CD4-positive, alpha-beta memory T cell (primary cell): ENCODE measurements around the gene DCAF8. TPM values are rescaled to one million over a fixed set of nuclear protein-coding genes. Genes with fewer than 3 reads are reported as not detected.

Experiments
- CTCF ChIA-PET: fragments of 350-600 bp; sonication (Branson Sonifier 250); formaldehyde crosslinking; loops from one replicate; lab custom pipeline; 2021; ENCODE audit warnings: inconsistent platforms; ENCODE audit not compliant: partially characterized antibody; lab: Charles Lee
- POLR2A ChIA-PET: fragments of 350-600 bp; sonication (Branson Sonifier 250); formaldehyde crosslinking; loops from one replicate; lab custom pipeline; 2021; ENCODE audit not compliant: partially characterized antibody; lab: Charles Lee
- DNase-seq, 5 donors: peaks; one replicate each; pipeline versions ENCODE4 v3.0.0 to v3.0.0-alpha.2; 2020 to 2022; ENCODE audit warnings: mixed read lengths in 1 of 5
- H3K27ac ChIP-seq: one replicate; pipeline ENCODE4 v1.7.0; 2013; ENCODE audit warnings: low read depth, low read length
- H3K27me3 ChIP-seq: 2 replicates; pipeline ENCODE4 v1.7.0; 2013; ENCODE audit warnings: mild to moderate bottlenecking, low read length, moderate library complexity; ENCODE audit not compliant: insufficient read depth
- H3K36me3 ChIP-seq: 2 replicates; pipeline ENCODE4 v1.7.0; 2013; ENCODE audit warnings: mild to moderate bottlenecking, low read length, moderate library complexity; ENCODE audit not compliant: insufficient read depth
- H3K4me1 ChIP-seq: 2 replicates; pipeline ENCODE4 v1.7.0; 2013; ENCODE audit warnings: mild to moderate bottlenecking, low read length, moderate library complexity; ENCODE audit not compliant: insufficient read depth
- H3K4me3 ChIP-seq, 2 donors: one replicate each; pipeline ENCODE4 v1.7.0; 2013; ENCODE audit warnings: low read length in 2 of 2, mild to moderate bottlenecking in 1 of 2
- H3K9me3 ChIP-seq, 2 donors: one replicate each; pipeline ENCODE4 v1.7.0; 2013; ENCODE audit warnings: low read length in 2 of 2, control low read depth in 1 of 2; ENCODE audit not compliant: control insufficient read depth in 1 of 2
- H3K27ac Mint-ChIP-seq, 7 donors: one replicate each; pipeline ENCODE4 v1.8.0; 2020 to 2021; ENCODE audit warnings: mixed read lengths in 7 of 7, mild to moderate bottlenecking in 6 of 7, inconsistent platforms in 3 of 7, moderate library complexity in 3 of 7
- H3K27me3 Mint-ChIP-seq, 2 donors: one replicate each; pipeline ENCODE4 v1.8.0; 2020 to 2021; ENCODE audit warnings: mixed read lengths in 2 of 2
- H3K36me3 Mint-ChIP-seq, 2 donors: one replicate each; pipeline ENCODE4 v1.8.0; 2020 to 2021; ENCODE audit warnings: mixed read lengths in 2 of 2, inconsistent platforms in 1 of 2, mild to moderate bottlenecking in 1 of 2
- H3K4me1 Mint-ChIP-seq, 4 donors: one replicate each; pipeline ENCODE4 v1.8.0; 2020 to 2021; ENCODE audit warnings: mixed read lengths in 4 of 4, mild to moderate bottlenecking in 1 of 4
- H3K4me3 Mint-ChIP-seq, 8 donors: one replicate each; pipeline ENCODE4 v1.8.0; 2020 to 2021; ENCODE audit warnings: mixed read lengths in 8 of 8, mild to moderate bottlenecking in 7 of 8, moderate library complexity in 6 of 8, inconsistent platforms in 3 of 8
- H3K9me3 Mint-ChIP-seq, 8 donors: one replicate each; pipeline ENCODE4 v1.8.0; 2020 to 2021; ENCODE audit warnings: mixed read lengths in 8 of 8, mild to moderate bottlenecking in 5 of 8, inconsistent platforms in 3 of 8, moderate library complexity in 1 of 8
- intact Hi-C: fragments of 100-400 bp; cut with micrococcal nuclease; formaldehyde crosslinking; loops from one replicate; pipeline ENCODE4 v1.15.1; 2023
- polyA plus RNA-seq, 2 donors: library from polyadenylated mRNA; unstranded; fragments of 300-500 nt; fragmentation: Illumina TruSeq; gene quantifications; one replicate each; pipeline ENCODE4 v1.2.3, GENCODE V29; 2021
- total RNA-seq, 2 experiments: library from RNA; stranded (reverse); gene quantifications; one replicate each; pipeline ENCODE4 v1.2.3, GENCODE V29; 2021

The DCAF8 gene
- total and polyA plus RNA-seq, 4 experiments from 2014 or later: 57.5 to 223 (median 139) TPM

DNA sequence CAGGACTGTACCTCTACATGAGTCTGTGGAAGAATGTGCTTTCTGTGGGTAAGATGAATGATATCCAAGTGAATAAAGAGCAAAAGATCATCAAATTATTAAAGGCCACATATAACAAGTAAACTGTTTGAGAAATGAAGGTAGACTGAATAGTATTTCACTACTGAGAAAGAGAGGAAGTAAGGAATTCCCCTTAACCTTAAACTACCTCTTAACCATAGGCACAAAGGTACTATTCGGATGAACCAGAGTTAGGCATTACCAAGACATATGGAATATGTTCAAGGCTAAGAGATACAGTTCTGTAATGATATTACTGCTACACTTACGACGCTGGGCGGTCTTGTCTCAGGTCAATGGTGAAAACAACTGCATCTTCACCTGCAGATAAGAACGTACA, 25.5 kb downstream of the DCAF8 start:
- Mint-ChIP-seq H3K9me3 (no peaks in the 10 kb centered on the region), H3K4me3 (no peak overlapping the region), H3K27me3 (no peaks in the 10 kb centered on the region), H3K4me1 (peaks cover 11 to 20% (median 15%) of the 10 kb centered on the region in 4 donors), H3K36me3 (peaks cover 45 to 76% of the 10 kb centered on the region in 2 donors), H3K27ac (peak overlapping the region in 1 of 7 donors; percentile 25)
- H3K4me3 ChIP-seq: no peak overlapping the region
- peaks cover 46% of the 10 kb centered on the region for H3K36me3 ChIP-seq
- no peak for DNase-seq
- intact Hi-C loops: no loop called here
- H3K27me3 ChIP-seq: no peaks in the 10 kb centered on the region
- H3K27ac ChIP-seq: no peak overlapping the region
- peaks cover 6% of the 10 kb centered on the region for H3K4me1 ChIP-seq
- no peaks in the 10 kb centered on the region for H3K9me3 ChIP-seq
- CTCF ChIA-PET: interaction anchor here (1.6 to 2.9 kb wide), 2 partner anchors 15 to 55 kb away, joined by 5 to 16 read pairs; no protein-coding TSS in a partner anchor
- POLR2A ChIA-PET: no interaction called here

DNA sequence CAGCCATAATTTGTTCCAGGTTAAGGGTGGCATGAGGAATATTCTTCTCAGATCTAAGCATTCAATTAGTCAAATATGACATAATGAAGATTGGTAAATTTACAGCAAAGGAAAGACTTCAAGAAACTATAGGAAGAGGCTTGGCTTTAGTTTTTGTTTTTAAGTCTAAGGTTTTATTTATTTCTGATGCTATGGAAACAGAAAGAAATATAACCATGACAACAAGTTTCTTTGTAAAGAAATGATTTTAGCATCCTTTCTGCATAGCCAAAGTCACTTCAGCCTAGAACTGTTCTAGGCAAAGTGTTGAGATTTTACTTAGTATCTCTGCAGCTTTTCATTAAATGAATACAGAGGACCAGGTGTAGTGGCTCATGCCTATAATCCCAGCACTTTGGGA, 29.4 kb downstream of the DCAF8 start:
- Mint-ChIP-seq H3K27me3 (no peaks in the 10 kb centered on the region), H3K36me3 (peaks cover 46 to 78% of the 10 kb centered on the region in 2 donors), H3K27ac (peak overlapping the region in 5 of 7 donors; percentile 10 to 65 (median 49)), H3K4me1 (peaks cover 10 to 14% (median 12%) of the 10 kb centered on the region in 4 donors), H3K4me3 (no peak overlapping the region), H3K9me3 (no peaks in the 10 kb centered on the region)
- intact Hi-C loops: no loop called here
- ChIA-PET POLR2A (interaction anchor here (0.7 to 1.1 kb wide), 2 partner anchors 27 to 29 kb away, joined by 3 read pairs; partner anchors contain the start of gene DCAF8), CTCF (interaction anchor here (0.7 to 4.8 kb wide), 5 partner anchors 10 to 100 kb away, joined by 3 to 26 read pairs (median 5); no protein-coding TSS in a partner anchor)
- Histone ChIP-seq H3K36me3 (peaks cover 56% of the 10 kb centered on the region), H3K27me3 (no peaks in the 10 kb centered on the region), H3K4me1 (peaks cover 6% of the 10 kb centered on the region), H3K4me3 (no peak overlapping the region), H3K27ac (no peak overlapping the region), H3K9me3 (no peaks in the 10 kb centered on the region)
- DNase-seq: peak in 3 of 5 donors; percentile 5 to 12 (median 6)

DNA sequence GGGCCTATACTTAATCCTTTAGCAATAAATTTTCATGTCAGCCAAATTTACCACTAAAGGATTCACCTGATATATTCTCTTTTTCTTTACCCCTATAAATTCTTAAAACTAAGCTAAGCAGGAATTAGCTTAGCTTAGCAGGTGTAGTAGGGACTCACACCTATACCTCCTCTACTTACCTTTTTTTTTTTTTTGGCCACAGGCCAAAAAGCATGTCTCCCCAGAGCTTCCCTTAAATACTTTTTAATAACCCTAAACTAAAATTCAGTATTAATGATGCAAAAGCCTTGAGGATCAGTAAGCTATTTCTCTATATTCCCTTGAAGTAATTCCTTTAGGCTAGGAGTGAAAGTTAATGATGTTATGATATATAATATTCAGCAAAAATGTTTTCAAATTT, 33.9 kb downstream of the DCAF8 start:
- H3K27ac Mint-ChIP-seq: peak overlapping the region in 2 of 7 donors; percentile 38 to 79
- H3K36me3 Mint-ChIP-seq: peaks cover 52 to 58% of the 10 kb centered on the region in 2 donors
- H3K9me3 Mint-ChIP-seq: no peaks in the 10 kb centered on the region
- ChIA-PET CTCF (interaction anchor here (0.7 to 3.1 kb wide), 8 partner anchors 9 to 221 kb away, joined by 3 to 14 read pairs (median 3); no protein-coding TSS in a partner anchor), POLR2A (interaction anchor here (0.9 to 1.1 kb wide), 3 partner anchors 33 to 64 kb away, joined by 3 read pairs; no protein-coding TSS in a partner anchor)
- H3K36me3 ChIP-seq: peaks cover 76% of the 10 kb centered on the region
- no peaks in the 10 kb centered on the region for H3K27me3 ChIP-seq
- H3K4me1 ChIP-seq: no peaks in the 10 kb centered on the region
- no peak overlapping the region for H3K4me3 Mint-ChIP-seq
- no peaks in the 10 kb centered on the region for H3K27me3 Mint-ChIP-seq
- DNase-seq: no peak
- H3K4me3 ChIP-seq: no peak overlapping the region
- H3K4me1 Mint-ChIP-seq: peaks cover 0 to 9% (median 4%) of the 10 kb centered on the region in 4 donors
- no peaks in the 10 kb centered on the region for H3K9me3 ChIP-seq
- H3K27ac ChIP-seq: no peak overlapping the region
- intact Hi-C loops: no loop called here

DNA sequence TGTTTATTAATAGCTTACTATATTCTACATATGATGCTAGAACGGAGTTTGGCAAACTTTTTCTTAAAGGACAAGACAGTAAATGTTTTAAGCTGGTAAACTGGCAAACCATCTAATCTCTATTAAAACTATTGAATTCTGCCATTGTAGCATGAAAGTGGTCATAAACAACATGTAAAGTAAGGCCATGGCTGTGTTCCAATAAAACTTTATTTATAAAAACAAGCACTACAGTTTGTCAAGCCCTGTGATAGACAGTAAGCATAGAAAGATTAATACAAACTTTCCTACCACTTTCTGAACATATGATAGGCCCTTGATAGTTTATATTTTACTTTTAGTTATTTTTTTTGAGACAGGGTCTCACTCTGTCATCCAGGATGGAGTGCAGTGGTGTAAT, 34.8 kb downstream of the DCAF8 start:
- CTCF ChIA-PET: interaction anchor here (1.0 to 3.1 kb wide), 3 partner anchors 18 to 64 kb away, joined by 3 to 14 read pairs (median 3); no protein-coding TSS in a partner anchor

DNA sequence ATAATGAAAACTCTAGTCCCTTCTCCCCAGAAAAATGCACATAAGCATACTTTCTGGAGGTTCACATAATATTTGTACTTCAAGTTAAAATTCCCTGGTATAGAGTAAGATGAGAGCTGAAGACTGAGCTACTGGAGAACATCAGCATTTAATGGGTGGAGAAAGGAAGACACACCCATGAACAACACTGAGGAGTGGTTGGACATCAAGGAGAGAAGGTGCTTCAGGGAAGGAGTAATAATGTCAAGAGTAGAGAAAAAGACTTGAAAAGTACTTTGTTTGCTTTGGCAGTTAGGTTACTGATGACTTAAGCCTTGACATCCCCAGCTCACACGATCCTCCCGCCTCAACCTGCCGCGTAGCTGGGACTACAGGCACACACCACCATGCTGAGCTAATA, 35.3 kb downstream of the DCAF8 start:
- CTCF ChIA-PET: interaction anchor here (0.9 to 1.0 kb wide), 2 partner anchors 25 to 142 kb away, joined by 3 read pairs; no protein-coding TSS in a partner anchor
- Histone ChIP-seq H3K4me1 (no peaks in the 10 kb centered on the region), H3K4me3 (no peak overlapping the region), H3K9me3 (no peaks in the 10 kb centered on the region), H3K27me3 (no peaks in the 10 kb centered on the region), H3K27ac (no peak overlapping the region), H3K36me3 (peaks cover 90% of the 10 kb centered on the region)
- Mint-ChIP-seq H3K36me3 (peaks cover 61 to 63% of the 10 kb centered on the region in 2 donors), H3K4me3 (no peak overlapping the region), H3K4me1 (no peaks in the 10 kb centered on the region), H3K9me3 (no peaks in the 10 kb centered on the region), H3K27ac (peak overlapping the region in 1 of 7 donors; percentile 22), H3K27me3 (no peaks in the 10 kb centered on the region)
- DNase-seq: no peak
- POLR2A ChIA-PET: interaction anchor here (0.5 to 1.1 kb wide), 2 partner anchors 9 to 64 kb away, joined by 3 read pairs; no protein-coding TSS in a partner anchor
- intact Hi-C loops: no loop called here

More for the DNA sequence above, 34.8 kb downstream of the DCAF8 start:
- no peak overlapping the region for H3K4me3 ChIP-seq
- Mint-ChIP-seq H3K4me3 (no peak overlapping the region), H3K9me3 (no peaks in the 10 kb centered on the region), H3K27ac (no peak overlapping the region), H3K27me3 (no peaks in the 10 kb centered on the region), H3K36me3 (peaks cover 55 to 60% of the 10 kb centered on the region in 2 donors), H3K4me1 (peaks cover 0 to under 1% (median 0%) of the 10 kb centered on the region in 4 donors)
- H3K4me1 ChIP-seq: no peaks in the 10 kb centered on the region
- no peak for DNase-seq
- intact Hi-C loops: no loop called here
- no peak overlapping the region for H3K27ac ChIP-seq
- H3K9me3 ChIP-seq: no peaks in the 10 kb centered on the region
- no peaks in the 10 kb centered on the region for H3K27me3 ChIP-seq
- H3K36me3 ChIP-seq: peaks cover 85% of the 10 kb centered on the region
- POLR2A ChIA-PET: interaction anchor here (1.1 kb wide), 1 partner anchor 64 kb away, joined by 3 read pairs; no protein-coding TSS in a partner anchor

DNA sequence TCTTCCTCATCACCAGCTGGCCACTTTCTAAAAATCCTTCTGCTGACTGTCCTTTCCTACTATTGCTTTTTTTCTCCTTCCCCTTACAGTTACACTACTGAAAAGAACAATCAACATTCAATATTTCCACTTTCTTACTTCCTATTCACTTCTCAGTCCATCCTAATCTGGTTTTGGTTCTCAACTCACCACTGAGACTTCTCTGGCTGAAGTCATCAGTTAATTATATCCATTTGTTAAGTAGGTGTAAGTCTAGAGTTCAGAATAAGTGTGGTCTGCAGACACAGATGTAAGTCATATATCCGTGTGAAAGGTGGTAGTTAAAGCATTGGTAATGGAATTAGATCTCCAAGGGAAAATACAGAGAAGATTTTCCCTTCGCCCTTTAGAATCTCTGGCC, 35.7 kb downstream of the DCAF8 start:
- POLR2A ChIA-PET: interaction anchor here (0.5 kb wide), 1 partner anchor 9 kb away, joined by 3 read pairs; no protein-coding TSS in a partner anchor
- CTCF ChIA-PET: interaction anchor here (0.9 to 1.0 kb wide), 2 partner anchors 25 to 141 kb away, joined by 3 read pairs; no protein-coding TSS in a partner anchor
- Mint-ChIP-seq H3K27me3 (no peaks in the 10 kb centered on the region), H3K4me3 (no peak overlapping the region), H3K27ac (no peak overlapping the region), H3K9me3 (no peaks in the 10 kb centered on the region), H3K4me1 (no peaks in the 10 kb centered on the region), H3K36me3 (peaks cover 63 to 64% of the 10 kb centered on the region in 2 donors)
- Histone ChIP-seq H3K27me3 (no peaks in the 10 kb centered on the region), H3K4me3 (no peak overlapping the region), H3K36me3 (peaks cover 92% of the 10 kb centered on the region), H3K27ac (no peak overlapping the region), H3K9me3 (no peaks in the 10 kb centered on the region), H3K4me1 (no peaks in the 10 kb centered on the region)
- no peak for DNase-seq
- intact Hi-C loops: no loop called here

DNA sequence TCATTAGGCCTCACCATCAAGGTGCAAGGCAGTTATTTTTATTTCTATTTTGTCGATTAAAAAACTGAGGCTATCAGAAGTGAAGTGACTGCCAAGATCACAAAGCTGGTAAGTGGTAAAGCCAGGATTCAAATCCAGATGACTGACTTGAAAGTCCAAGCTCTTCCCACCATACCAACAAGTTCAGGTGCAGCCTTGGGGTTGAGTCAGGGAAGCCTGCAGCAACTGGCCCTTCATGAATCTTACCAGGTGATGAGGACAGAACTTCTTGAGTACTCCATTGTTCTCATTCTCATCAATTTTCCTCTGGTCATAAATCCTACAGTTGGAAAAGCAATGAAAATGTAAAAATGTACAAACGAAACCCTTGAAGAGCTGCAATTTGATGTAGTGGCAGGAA, 37.0 kb downstream of the DCAF8 start:
- Histone ChIP-seq H3K36me3 (peaks cover 92% of the 10 kb centered on the region), H3K4me1 (no peaks in the 10 kb centered on the region), H3K27me3 (no peaks in the 10 kb centered on the region), H3K27ac (no peak overlapping the region), H3K9me3 (no peaks in the 10 kb centered on the region), H3K4me3 (no peak overlapping the region)
- no peak for DNase-seq
- peaks cover 61 to 63% of the 10 kb centered on the region in 2 donors for H3K36me3 Mint-ChIP-seq
- ChIA-PET CTCF (interaction anchor here (1.0 kb wide), 1 partner anchor 24 kb away, joined by 4 read pairs; no protein-coding TSS in a partner anchor), POLR2A (no interaction called here)
- H3K4me3 Mint-ChIP-seq: no peak overlapping the region
- intact Hi-C loops: no loop called here
- no peaks in the 10 kb centered on the region for H3K9me3 Mint-ChIP-seq
- H3K27me3 Mint-ChIP-seq: no peaks in the 10 kb centered on the region
- H3K4me1 Mint-ChIP-seq: no peaks in the 10 kb centered on the region
- peak overlapping the region in 1 of 7 donors; percentile 48 for H3K27ac Mint-ChIP-seq
